Measurements from ENCODE around the gene LDLRAD4. TPM values are rescaled to one million over a fixed set of nuclear protein-coding genes. Genes with fewer than 3 reads are reported as not detected.
"Not testable (repeated sequence)": the region's sequence is repeated elsewhere in the genome, so short reads cannot be mapped to it uniquely, and the experiment has no call there.

The LDLRAD4 gene
- total RNA-seq, 1 donor from 2014 or later: 1.4 TPM

DNA sequence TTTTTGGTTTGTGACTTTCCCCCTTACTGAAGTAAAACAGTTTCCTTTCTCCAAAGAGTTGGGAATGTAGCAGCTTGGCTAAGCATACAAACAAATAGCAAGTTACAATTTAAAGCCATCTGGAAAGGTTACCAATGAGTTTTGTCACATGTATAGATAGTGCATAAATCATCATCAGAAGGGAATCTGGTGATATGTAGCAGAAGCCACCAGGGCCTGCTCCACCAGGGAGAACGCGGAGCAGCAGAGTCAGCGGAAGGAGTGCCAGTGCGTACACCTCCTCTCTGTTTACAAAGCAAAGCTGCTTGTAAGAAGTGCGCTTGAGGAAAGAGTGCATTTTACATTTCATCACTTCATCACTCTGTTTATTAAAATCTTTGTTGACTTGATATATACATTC, 267.7 kb downstream of the LDLRAD4 start:
- no peaks in the 10 kb centered on the region for H3K4me1 Mint-ChIP-seq
- DNase-seq (ENCODE audit: low read depth, low spot score): no peak
- no peaks in the 10 kb centered on the region for H3K9me3 Mint-ChIP-seq
- H3K27me3 Mint-ChIP-seq (ENCODE audit: low read depth): no peaks in the 10 kb centered on the region
- H3K4me3 Mint-ChIP-seq: no peak overlapping the region
- no peaks in the 10 kb centered on the region for H3K36me3 Mint-ChIP-seq (ENCODE audit: low read depth)
- TF ChIP-seq, protein P1, sequence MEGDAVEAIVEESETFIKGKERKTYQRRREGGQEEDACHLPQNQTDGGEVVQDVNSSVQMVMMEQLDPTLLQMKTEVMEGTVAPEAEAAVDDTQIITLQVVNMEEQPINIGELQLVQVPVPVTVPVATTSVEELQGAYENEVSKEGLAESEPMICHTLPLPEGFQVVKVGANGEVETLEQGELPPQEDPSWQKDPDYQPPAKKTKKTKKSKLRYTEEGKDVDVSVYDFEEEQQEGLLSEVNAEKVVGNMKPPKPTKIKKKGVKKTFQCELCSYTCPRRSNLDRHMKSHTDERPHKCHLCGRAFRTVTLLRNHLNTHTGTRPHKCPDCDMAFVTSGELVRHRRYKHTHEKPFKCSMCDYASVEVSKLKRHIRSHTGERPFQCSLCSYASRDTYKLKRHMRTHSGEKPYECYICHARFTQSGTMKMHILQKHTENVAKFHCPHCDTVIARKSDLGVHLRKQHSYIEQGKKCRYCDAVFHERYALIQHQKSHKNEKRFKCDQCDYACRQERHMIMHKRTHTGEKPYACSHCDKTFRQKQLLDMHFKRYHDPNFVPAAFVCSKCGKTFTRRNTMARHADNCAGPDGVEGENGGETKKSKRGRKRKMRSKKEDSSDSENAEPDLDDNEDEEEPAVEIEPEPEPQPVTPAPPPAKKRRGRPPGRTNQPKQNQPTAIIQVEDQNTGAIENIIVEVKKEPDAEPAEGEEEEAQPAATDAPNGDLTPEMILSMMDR (conservative IDR thresholded peaks at IDR 0.05): no peak
- no peak overlapping the region for H3K27ac Mint-ChIP-seq (ENCODE audit: unreplicated experiment)

DNA sequence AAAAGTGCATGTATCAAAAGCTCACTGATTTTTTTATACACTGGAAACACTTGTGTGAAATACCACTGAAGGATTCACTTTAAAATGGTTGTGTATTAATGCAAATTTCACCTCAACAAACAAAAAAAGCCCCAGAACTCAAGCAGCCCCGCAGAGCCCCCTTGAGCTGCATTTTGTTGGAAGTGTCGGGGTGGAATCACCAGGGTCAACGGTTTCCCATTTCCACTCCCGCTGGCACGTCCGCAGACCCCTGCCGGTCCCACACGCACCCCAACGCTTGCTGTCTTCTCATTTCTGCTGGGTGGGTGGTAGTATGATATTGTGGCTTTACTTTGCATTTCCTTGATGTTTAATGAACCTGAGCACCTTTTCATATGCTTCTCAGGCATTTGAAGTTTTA, 268.1 kb downstream of the LDLRAD4 start:
- Mint-ChIP-seq H3K27ac (ENCODE audit: unreplicated experiment) (no peak overlapping the region), H3K36me3 (ENCODE audit: low read depth) (no peaks in the 10 kb centered on the region), H3K9me3 (no peaks in the 10 kb centered on the region), H3K4me1 (no peaks in the 10 kb centered on the region), H3K27me3 (ENCODE audit: low read depth) (no peaks in the 10 kb centered on the region), H3K4me3 (no peak overlapping the region)
- TF ChIP-seq, protein P1 (conservative IDR thresholded peaks at IDR 0.05): no peak
- no peak for DNase-seq (ENCODE audit: low read depth, low spot score)

DNA sequence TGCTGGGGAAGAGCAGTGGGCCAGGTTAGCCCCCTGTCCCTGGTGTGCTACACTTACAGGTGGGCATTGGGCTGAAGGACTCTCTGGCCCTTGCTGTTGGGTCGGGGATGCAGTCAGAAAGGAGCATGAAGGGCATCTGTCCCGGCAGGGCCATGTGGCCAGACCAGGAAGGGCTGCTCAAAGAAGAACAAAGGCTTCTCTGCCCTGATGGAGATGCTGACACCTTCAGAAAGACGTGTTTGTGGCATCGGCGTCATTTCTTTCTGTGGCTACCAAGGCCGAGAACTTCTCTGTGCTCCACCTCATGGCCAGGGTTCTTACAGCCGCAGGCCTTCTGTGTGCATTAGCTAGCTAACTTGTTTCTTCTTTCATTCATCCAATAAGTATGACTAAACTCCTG, 268.7 kb downstream of the LDLRAD4 start:
- H3K4me3 Mint-ChIP-seq: no peak overlapping the region
- DNase-seq (ENCODE audit: low read depth, low spot score): no peak
- H3K27ac Mint-ChIP-seq (ENCODE audit: unreplicated experiment): no peak overlapping the region
- H3K27me3 Mint-ChIP-seq (ENCODE audit: low read depth): no peaks in the 10 kb centered on the region
- H3K36me3 Mint-ChIP-seq (ENCODE audit: low read depth): no peaks in the 10 kb centered on the region
- no peaks in the 10 kb centered on the region for H3K9me3 Mint-ChIP-seq
- no peaks in the 10 kb centered on the region for H3K4me1 Mint-ChIP-seq
- TF ChIP-seq, protein P1 (conservative IDR thresholded peaks at IDR 0.05): no peak

DNA sequence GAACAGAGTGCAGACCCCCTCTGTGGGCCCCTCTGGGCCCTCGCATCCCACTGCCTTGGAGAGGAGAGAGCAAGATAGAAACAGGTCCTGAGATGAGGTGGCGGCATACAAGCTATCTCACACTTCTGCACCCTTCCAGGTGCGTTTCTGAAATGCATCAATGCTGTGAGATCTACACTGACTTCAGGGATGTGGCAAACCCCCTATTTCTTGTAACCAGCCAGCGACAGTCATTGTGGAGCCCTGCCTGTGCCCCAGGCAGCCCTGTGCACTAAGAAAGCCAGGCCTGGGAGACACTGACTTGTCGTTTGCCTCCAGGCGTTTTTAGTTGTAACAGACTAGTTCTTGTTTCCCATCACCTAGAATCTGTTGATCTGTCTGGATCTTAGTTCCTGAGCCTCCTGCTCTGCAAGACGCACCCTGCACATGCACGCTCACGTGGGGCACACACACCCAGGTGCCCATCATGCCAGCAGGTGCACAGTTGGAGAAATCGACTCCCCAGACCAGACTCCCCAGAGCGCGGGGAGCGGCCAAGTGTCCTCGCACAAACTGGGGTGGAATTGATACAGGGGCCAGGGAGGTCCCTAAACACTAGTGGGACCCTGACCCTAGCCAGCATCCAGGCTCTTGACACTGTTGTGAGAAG, 269.8 kb downstream of the LDLRAD4 start:
- TF ChIP-seq, protein P1 (conservative IDR thresholded peaks at IDR 0.05): no peak
- Mint-ChIP-seq H3K4me3 (no peak overlapping the region), H3K4me1 (no peaks in the 10 kb centered on the region)

DNA sequence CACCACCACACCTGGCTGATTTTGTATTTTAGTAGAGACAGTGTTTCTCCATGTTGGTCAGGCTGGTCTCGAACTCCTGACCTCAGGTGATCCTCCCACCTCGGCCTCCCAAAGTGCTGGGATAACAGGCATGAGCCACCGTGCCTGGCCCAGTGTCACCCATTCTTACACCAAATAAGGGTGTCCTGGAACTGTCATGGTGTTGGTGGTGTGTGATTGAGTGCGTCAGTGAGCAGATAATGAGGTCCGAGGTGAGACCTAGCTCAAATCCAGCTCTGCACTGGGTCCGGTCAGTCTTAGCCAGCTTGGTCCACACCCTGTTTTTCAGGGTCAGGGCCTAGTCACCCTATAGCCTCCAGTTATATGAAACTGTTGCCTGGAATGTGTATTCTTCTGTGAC, 270.7 kb downstream of the LDLRAD4 start:
- H3K27ac Mint-ChIP-seq (ENCODE audit: unreplicated experiment); H3K4me1 Mint-ChIP-seq; H3K27me3 Mint-ChIP-seq (ENCODE audit: low read depth); DNase-seq (ENCODE audit: low read depth, low spot score); H3K4me3 Mint-ChIP-seq; H3K9me3 Mint-ChIP-seq; H3K36me3 Mint-ChIP-seq (ENCODE audit: low read depth): not testable (repeated sequence)

More for the DNA sequence above, 269.8 kb downstream of the LDLRAD4 start:
- H3K9me3 Mint-ChIP-seq: no peaks in the 10 kb centered on the region
- H3K36me3 Mint-ChIP-seq (ENCODE audit: low read depth): no peaks in the 10 kb centered on the region
- DNase-seq (ENCODE audit: low read depth, low spot score): no peak
- H3K27ac Mint-ChIP-seq (ENCODE audit: unreplicated experiment): no peak overlapping the region
- no peaks in the 10 kb centered on the region for H3K27me3 Mint-ChIP-seq (ENCODE audit: low read depth)

DNA sequence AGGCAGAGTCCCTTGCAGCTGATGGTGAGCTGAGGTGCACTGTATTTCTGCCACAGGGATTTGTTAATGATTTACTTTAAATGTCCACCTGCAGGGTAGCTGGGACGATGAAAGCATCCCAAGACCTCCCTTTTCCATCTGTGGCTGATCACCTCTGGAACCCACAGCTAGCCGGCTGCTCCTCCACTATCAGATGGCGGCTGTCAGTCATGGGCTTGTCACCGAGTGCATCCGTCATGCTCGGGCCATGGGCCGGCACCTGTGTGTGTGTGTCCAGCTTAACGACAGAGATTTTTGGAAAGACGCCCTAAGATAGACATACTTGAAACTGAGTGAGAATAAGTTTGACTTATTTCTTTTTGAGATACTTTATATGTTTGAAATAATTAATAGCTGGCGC, 272.6 kb downstream of the LDLRAD4 start:
- TF ChIP-seq, protein P1 (conservative IDR thresholded peaks at IDR 0.05): no peak
- no peak overlapping the region for H3K4me3 Mint-ChIP-seq
- H3K27ac Mint-ChIP-seq (ENCODE audit: unreplicated experiment): no peak overlapping the region
- H3K36me3 Mint-ChIP-seq (ENCODE audit: low read depth): no peaks in the 10 kb centered on the region
- no peaks in the 10 kb centered on the region for H3K27me3 Mint-ChIP-seq (ENCODE audit: low read depth)
- H3K4me1 Mint-ChIP-seq: no peaks in the 10 kb centered on the region
- DNase-seq (ENCODE audit: low read depth, low spot score): no peak
- H3K9me3 Mint-ChIP-seq: no peaks in the 10 kb centered on the region

All from neural crest cell (in vitro differentiated cells).